DOHH2 (cell line): Measurements from ENCODE around the gene PACRGL.

Experiments used
- EZH2phosphoT487 ChIP-seq: fragments of 200-600 bp; sonication (generic); IDR thresholded peaks from 2 replicates; pipeline ENCODE4 v1.6.1; 2017; ENCODE audit warnings: borderline replicate concordance, mild to moderate bottlenecking, antibody characterized with exemption, low read length, moderate library complexity, mixed read lengths
- TF ChIP-seq, protein P1 (sequence below): fragments of 200-600 bp; sonication (generic); IDR thresholded peaks from one replicate; pipeline ENCODE4 v1.5.1; 2014; ENCODE audit warnings: antibody characterized with exemption, mild to moderate bottlenecking, low read depth, low read length; ENCODE audit not compliant: poor library complexity, severe bottlenecking

DNA sequence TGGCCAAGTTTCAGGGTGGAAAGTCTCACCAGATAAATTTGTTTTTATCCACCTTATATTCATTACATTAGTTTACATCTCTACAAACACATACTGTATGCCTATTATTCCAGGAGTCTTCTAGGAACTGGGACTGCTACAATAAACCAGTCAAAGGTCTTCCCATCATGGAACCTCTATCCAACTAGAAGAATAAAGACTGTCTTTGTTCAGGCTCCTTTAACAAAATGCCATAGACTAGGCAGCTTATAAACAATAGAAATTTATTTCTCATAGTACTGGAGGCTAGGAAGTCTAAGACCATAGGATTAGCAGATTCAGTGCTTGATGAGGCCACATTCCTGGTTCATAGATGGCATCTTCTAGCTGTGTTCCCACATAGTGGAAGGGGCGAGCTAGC is 61.6 kb downstream of the PACRGL start:
- TF ChIP-seq, protein P1, sequence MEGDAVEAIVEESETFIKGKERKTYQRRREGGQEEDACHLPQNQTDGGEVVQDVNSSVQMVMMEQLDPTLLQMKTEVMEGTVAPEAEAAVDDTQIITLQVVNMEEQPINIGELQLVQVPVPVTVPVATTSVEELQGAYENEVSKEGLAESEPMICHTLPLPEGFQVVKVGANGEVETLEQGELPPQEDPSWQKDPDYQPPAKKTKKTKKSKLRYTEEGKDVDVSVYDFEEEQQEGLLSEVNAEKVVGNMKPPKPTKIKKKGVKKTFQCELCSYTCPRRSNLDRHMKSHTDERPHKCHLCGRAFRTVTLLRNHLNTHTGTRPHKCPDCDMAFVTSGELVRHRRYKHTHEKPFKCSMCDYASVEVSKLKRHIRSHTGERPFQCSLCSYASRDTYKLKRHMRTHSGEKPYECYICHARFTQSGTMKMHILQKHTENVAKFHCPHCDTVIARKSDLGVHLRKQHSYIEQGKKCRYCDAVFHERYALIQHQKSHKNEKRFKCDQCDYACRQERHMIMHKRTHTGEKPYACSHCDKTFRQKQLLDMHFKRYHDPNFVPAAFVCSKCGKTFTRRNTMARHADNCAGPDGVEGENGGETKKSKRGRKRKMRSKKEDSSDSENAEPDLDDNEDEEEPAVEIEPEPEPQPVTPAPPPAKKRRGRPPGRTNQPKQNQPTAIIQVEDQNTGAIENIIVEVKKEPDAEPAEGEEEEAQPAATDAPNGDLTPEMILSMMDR, result no peak
- no peak for TF ChIP-seq EZH2phosphoT487
